Neural progenitor cell (in vitro differentiated cells): ENCODE data around the gene CUTA. TPM values are rescaled to one million over a fixed set of nuclear protein-coding genes. Genes with fewer than 3 reads are reported as not detected.

Experiments used
- DNase-seq: peaks from one replicate; pipeline ENCODE4 v3.0.0-alpha.2; 2016; ENCODE audit warnings: low spot score
- H2AFZ ChIP-seq: fragments of 200-600 bp; sonication (generic); replicated peaks from 2 replicates; pipeline ENCODE4 v1.6.1; 2016; ENCODE audit warnings: antibody characterized with exemption
- H3F3A ChIP-seq: fragments of 200-600 bp; sonication (generic); 2 replicates; pipeline ENCODE4 v1.6.1; 2016; ENCODE audit warnings: antibody characterized with exemption, low read depth
- H3K27ac ChIP-seq: fragments of 200-600 bp; sonication (generic); 2 replicates; pipeline ENCODE4 v1.5.1; 2016; ENCODE audit warnings: mild to moderate bottlenecking
- H3K27me3 ChIP-seq: fragments of 200-600 bp; sonication (generic); 2 replicates; pipeline ENCODE4 v1.6.1; 2016; ENCODE audit warnings: mild to moderate bottlenecking, moderate library complexity
- H3K36me3 ChIP-seq: fragments of 200-600 bp; sonication (generic); 2 replicates; pipeline ENCODE4 v1.5.1; 2016
- H3K4me1 ChIP-seq: fragments of 200-600 bp; sonication (generic); 2 replicates; pipeline ENCODE4 v1.6.1; 2016; ENCODE audit warnings: mixed run types
- H3K4me2 ChIP-seq: fragments of 200-600 bp; sonication (generic); 2 replicates; pipeline ENCODE4 v1.6.1; 2016
- H3K4me3 ChIP-seq: fragments of 200-600 bp; sonication (generic); 2 replicates; pipeline ENCODE4 v1.5.1; 2016
- H3K79me2 ChIP-seq: fragments of 200-600 bp; sonication (generic); 2 replicates; pipeline ENCODE4 v1.6.1; 2016; ENCODE audit warnings: low read depth
- H3K9ac ChIP-seq: fragments of 200-600 bp; sonication (generic); 2 replicates; pipeline ENCODE4 v1.6.1; 2016
- H3K9me3 ChIP-seq: fragments of 200-600 bp; sonication (generic); 2 replicates; pipeline ENCODE4 v1.5.1; 2016; ENCODE audit warnings: low read depth
- H4K20me1 ChIP-seq: fragments of 200-600 bp; sonication (generic); 2 replicates; pipeline ENCODE4 v1.6.1; 2016; ENCODE audit warnings: low read depth
- H3K27ac Mint-ChIP-seq: 3 replicates; pipeline ENCODE4 v1.8.0; 2021; ENCODE audit warnings: mixed read lengths
- H3K27me3 Mint-ChIP-seq: 2 replicates; pipeline ENCODE4 v1.8.0; 2022; ENCODE audit warnings: low read depth, mild to moderate bottlenecking, inconsistent platforms, moderate library complexity, mixed read lengths; ENCODE audit not compliant: insufficient read depth
- H3K36me3 Mint-ChIP-seq: 3 replicates; pipeline ENCODE4 v1.8.0; 2021; ENCODE audit warnings: mixed read lengths
- H3K4me1 Mint-ChIP-seq: 3 replicates; pipeline ENCODE4 v1.8.0; 2021; ENCODE audit warnings: mixed read lengths
- H3K4me3 Mint-ChIP-seq: 3 replicates; pipeline ENCODE4 v1.8.0; 2021; ENCODE audit warnings: mild to moderate bottlenecking, moderate library complexity, mixed read lengths
- H3K9me3 Mint-ChIP-seq: 3 replicates; pipeline ENCODE4 v1.8.0; 2020; ENCODE audit warnings: mixed read lengths
- EZH2 ChIP-seq: fragments of 200-600 bp; sonication (generic); IDR thresholded peaks from 2 replicates; pipeline ENCODE4 v1.6.1; 2017; ENCODE audit warnings: antibody characterized with exemption, mild to moderate bottlenecking, moderate library complexity
- EZH2phosphoT487 ChIP-seq: fragments of 200-600 bp; sonication (generic); IDR thresholded peaks from 2 replicates; pipeline ENCODE4 v1.6.1; 2017; ENCODE audit warnings: antibody characterized with exemption
- total RNA-seq: library from RNA; depleted of rRNA; stranded (reverse); fragments of >200 nt; gene quantifications from 2 replicates; pipeline ENCODE4 v1.2.3, GENCODE V29; 2015; ENCODE audit warnings: low replicate concordance
- TF ChIP-seq, protein P1 (sequence below): fragments of 200-600 bp; sonication (generic); IDR thresholded peaks from 2 replicates; pipeline ENCODE4 v1.5.1; 2017; ENCODE audit warnings: antibody characterized with exemption, mild to moderate bottlenecking

Gene CUTA
- total RNA-seq, 1 donor from 2014 or later: 118 TPM

DNA sequence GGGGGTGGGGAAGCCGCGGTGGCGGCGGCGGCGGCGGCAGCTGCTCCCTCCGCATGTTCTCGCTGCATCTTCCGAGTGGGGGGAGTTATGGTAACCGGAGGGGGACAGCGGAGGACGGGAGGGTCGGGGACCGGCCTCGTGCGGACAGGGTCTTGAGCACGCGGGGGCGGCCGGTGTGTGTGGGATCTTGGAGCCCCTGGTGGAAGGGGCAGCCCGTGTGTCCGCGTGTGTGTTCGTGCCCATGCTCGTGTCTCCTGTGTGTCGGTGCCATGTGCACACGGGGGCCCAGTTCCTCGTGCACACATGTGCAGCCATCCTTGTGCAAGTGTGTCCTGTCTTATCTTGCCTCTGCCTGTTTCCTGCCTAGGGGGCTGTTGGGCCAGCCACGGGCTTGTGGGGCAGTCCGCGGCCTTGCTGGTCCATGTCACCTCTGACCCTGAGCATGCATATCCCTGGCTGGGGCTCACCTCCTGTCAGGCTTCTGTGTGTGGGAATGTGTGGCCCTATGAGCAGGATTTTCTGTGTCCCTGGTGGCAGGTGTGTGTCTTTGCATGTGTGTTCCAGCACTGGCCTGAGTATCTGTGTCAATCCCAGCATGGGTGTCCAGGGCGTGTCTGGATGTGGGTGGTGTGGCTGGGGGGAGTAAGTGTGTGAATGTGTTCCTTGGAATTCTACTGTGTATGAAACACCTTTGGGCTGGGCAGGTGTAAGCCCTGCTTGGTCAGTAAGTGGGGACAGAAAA is 10.5 kb upstream of the CUTA start:
- Mint-ChIP-seq H3K27ac (peak overlapping the region; percentile 84), H3K4me3 (peak overlapping the region; percentile 94), H3K4me1 (peaks cover 83% of the 10 kb centered on the region), H3K9me3 (no peaks in the 10 kb centered on the region), H3K27me3 (peaks cover 8% of the 10 kb centered on the region), H3K36me3 (peaks cover 11% of the 10 kb centered on the region)
- no peak for TF ChIP-seq EZH2phosphoT487
- TF ChIP-seq, protein P1, sequence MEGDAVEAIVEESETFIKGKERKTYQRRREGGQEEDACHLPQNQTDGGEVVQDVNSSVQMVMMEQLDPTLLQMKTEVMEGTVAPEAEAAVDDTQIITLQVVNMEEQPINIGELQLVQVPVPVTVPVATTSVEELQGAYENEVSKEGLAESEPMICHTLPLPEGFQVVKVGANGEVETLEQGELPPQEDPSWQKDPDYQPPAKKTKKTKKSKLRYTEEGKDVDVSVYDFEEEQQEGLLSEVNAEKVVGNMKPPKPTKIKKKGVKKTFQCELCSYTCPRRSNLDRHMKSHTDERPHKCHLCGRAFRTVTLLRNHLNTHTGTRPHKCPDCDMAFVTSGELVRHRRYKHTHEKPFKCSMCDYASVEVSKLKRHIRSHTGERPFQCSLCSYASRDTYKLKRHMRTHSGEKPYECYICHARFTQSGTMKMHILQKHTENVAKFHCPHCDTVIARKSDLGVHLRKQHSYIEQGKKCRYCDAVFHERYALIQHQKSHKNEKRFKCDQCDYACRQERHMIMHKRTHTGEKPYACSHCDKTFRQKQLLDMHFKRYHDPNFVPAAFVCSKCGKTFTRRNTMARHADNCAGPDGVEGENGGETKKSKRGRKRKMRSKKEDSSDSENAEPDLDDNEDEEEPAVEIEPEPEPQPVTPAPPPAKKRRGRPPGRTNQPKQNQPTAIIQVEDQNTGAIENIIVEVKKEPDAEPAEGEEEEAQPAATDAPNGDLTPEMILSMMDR: peak; percentile 40
- Histone ChIP-seq H3K79me2 (peaks cover 89% of the 10 kb centered on the region), H3K4me1 (peaks cover 61% of the 10 kb centered on the region), H3K36me3 (no peaks in the 10 kb centered on the region), H2AFZ (no peak overlapping the region), H3F3A (peaks cover 79% of the 10 kb centered on the region), H3K27me3 (no peaks in the 10 kb centered on the region), H3K9ac (no peak overlapping the region), H4K20me1 (peaks cover 61% of the 10 kb centered on the region), H3K9me3 (no peaks in the 10 kb centered on the region), H3K4me3 (peak overlapping the region; percentile 77), H3K27ac (peak overlapping the region; percentile 32), H3K4me2 (peak overlapping the region; percentile 79)
- DNase-seq: peak; percentile 50

DNA sequence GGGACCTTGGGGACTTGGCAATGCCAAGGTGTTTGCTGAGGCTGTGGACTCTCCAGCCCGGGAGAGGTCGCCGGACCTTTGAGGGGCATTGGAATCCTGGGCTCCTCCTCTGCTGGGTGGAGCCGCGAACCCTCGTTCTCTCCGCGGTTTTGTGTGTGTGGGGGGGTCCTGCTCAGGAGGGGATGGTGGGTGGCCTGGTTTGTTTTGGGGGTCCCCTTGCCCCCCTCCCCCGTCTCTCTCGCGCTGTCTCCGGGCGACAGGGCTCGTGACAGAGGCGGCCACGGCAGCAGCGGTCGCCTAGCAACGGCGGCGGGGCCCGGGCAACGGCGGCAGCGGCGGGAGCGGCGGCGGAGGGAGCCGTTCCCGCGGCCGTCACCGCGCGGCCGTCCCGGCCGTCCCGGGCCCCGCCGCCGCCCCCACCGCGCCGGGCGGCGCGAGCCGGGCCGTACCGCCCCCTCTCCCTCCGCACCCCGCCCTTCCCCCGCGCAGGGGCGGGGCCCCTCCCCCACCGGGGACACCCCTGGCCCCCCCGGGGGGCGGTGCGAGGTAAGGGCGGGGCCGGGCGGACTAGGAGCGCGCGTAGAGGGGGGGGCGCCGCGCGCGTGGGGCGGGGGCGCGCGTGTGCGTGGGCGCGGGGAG is 9.8 kb upstream of the CUTA start:
- Histone ChIP-seq H3K27ac (no peak overlapping the region), H3F3A (peaks cover 72% of the 10 kb centered on the region), H3K79me2 (peaks cover 89% of the 10 kb centered on the region), H3K36me3 (no peaks in the 10 kb centered on the region), H3K4me1 (peaks cover 54% of the 10 kb centered on the region), H3K27me3 (no peaks in the 10 kb centered on the region), H3K4me2 (peak overlapping the region; percentile 89), H4K20me1 (peaks cover 54% of the 10 kb centered on the region), H3K9me3 (no peaks in the 10 kb centered on the region), H3K9ac (no peak overlapping the region), H3K4me3 (peak overlapping the region; percentile 77), H2AFZ (no peak overlapping the region)
- DNase-seq: peak; percentile 79
- peaks cover 8% of the 10 kb centered on the region for H3K27me3 Mint-ChIP-seq
- no peaks in the 10 kb centered on the region for H3K9me3 Mint-ChIP-seq
- H3K4me1 Mint-ChIP-seq: peaks cover 81% of the 10 kb centered on the region
- no peak for TF ChIP-seq EZH2phosphoT487
- TF ChIP-seq, protein P1: peak; percentile 7
- peaks cover 16% of the 10 kb centered on the region for H3K36me3 Mint-ChIP-seq
- H3K4me3 Mint-ChIP-seq: peak overlapping the region; percentile 92
- H3K27ac Mint-ChIP-seq: peak overlapping the region; percentile 64

DNA sequence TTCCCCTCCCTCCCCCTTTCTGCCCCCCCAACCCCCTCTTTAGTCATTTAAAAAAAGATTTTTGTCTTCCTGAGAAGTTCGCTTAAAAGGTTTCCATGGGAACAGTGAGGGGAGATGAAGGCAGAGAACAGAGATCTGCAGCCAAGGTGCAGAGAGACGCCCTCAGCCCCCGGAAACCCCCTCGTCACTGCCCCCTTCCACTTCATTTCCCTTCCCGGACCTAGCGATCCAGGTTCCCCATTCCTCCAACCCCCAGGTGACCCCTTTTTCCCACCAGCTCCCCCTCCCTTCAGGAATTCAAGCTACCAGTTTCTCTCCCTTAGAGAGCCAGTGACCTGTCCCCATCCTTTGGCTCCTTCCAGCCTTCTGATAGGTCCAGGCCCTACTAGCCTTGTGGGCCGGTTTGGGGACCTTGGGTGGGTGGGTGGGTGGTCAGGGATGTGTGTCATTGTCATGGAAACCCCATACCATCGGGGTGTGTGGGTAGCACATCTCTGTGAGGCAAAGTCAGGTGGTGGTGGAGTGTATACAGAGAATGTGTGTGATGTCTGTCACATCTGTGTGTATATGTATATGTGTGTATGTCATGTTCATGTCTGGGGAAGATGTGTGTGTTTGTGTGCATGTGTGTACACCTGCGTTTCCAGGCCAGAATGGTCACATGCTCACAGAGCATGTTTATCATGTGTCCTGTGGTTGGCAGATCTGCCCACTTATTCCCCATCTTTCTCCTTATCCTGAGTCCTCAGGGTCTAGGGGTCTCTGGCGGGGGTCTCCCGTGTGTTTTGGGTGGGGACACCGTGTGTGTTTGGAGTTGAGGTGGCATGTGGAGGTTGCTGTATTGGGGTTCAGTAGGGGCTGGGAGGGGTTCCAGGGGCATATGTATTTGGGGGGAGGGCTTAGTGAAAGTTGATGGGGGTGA is 8.9 kb upstream of the CUTA start:
- Histone ChIP-seq H4K20me1 (peaks cover 46% of the 10 kb centered on the region), H3K4me1 (peaks cover 46% of the 10 kb centered on the region), H3F3A (peaks cover 64% of the 10 kb centered on the region), H2AFZ (no peak overlapping the region), H3K27me3 (no peaks in the 10 kb centered on the region), H3K27ac (no peak overlapping the region), H3K36me3 (no peaks in the 10 kb centered on the region), H3K9ac (no peak overlapping the region), H3K4me2 (peak overlapping the region; percentile 89), H3K9me3 (no peaks in the 10 kb centered on the region), H3K4me3 (peak overlapping the region; percentile 77), H3K79me2 (peaks cover 89% of the 10 kb centered on the region)
- Mint-ChIP-seq H3K4me3 (peak overlapping the region; percentile 92), H3K27ac (peak overlapping the region; percentile 92), H3K4me1 (peaks cover 79% of the 10 kb centered on the region), H3K9me3 (no peaks in the 10 kb centered on the region), H3K36me3 (peaks cover 14% of the 10 kb centered on the region), H3K27me3 (peaks cover 8% of the 10 kb centered on the region)
- TF ChIP-seq EZH2phosphoT487: no peak
- TF ChIP-seq, protein P1: no peak
- no peak for TF ChIP-seq EZH2
- peak; percentile 34 for DNase-seq
